HepG2 (cell line): Measurements from ENCODE around the gene IL31. TPM values are rescaled to one million over a fixed set of nuclear protein-coding genes. Genes with fewer than 3 reads are reported as not detected.

Experiments
- ATAC-seq: fragments of 200-7000 bp; cut with Tn5 transposase; 3 replicates; pipeline ENCODE4 v1.9.1; 2020; ENCODE audit warnings: mild to moderate bottlenecking, moderate library complexity
- BruUV-seq: library from RNA; stranded (reverse); fragments of 400-500 nt; replicated peaks from 2 replicates; lab custom pipeline; 2021; lab: Mats Ljungman, UMichigan
- CTCF ChIA-PET: fragments of 300-600 bp; formaldehyde crosslinking; extraction: SDS; loops from one replicate; lab custom pipeline; 2021; ENCODE audit warnings: low total read pairs, inconsistent platforms, low intra/inter-chr PET ratio; lab: Yijun Ruan, JAX
- POLR2A ChIA-PET: fragments of 350-600 bp; sonication (Branson Sonifier 250); formaldehyde crosslinking; loops from one replicate; lab custom pipeline; 2020; ENCODE audit warnings: antibody characterized with exemption, inconsistent platforms; lab: Yijun Ruan, JAX
- DNase-seq: peaks from one replicate; pipeline ENCODE4 v3.0.0-alpha.2; 2015; ENCODE audit warnings: low spot score
- FAIRE-seq: peaks from 3 replicates; lab custom pipeline; 2011; peaks lifted over from hg19 to GRCh38; lab: Jason Lieb, UNC
- H2AFZ ChIP-seq: one replicate; pipeline ENCODE4 v1.6.1; 2011; ENCODE audit warnings: low read length, inconsistent platforms
- H3K27ac ChIP-seq: fragments of 300-600 bp; 3 replicates; pipeline ENCODE4 v1.8.0; 2011; ENCODE audit warnings: mixed run types, mild to moderate bottlenecking, mixed read lengths, low read length, inconsistent platforms; ENCODE audit not compliant: insufficient read depth; ENCODE audit errors: extremely low read length
- H3K27me3 ChIP-seq, 2 experiments: fragments of 200-600 bp in 1 of 2; 2 replicates in 1 of 2; 3 replicates in 1 of 2; pipeline versions ENCODE4 v1.6.0 to v1.8.0; 2011; ENCODE audit warnings: low read length in 2 of 2, mild to moderate bottlenecking in 2 of 2, moderate library complexity in 2 of 2, inconsistent platforms in 1 of 2; ENCODE audit not compliant: insufficient read depth in 2 of 2, control insufficient read depth in 1 of 2
- H3K36me3 ChIP-seq, 2 experiments: fragments of 200-600 bp in 1 of 2; replicated peaks in 1 of 2; 2 replicates in 1 of 2; 3 replicates in 1 of 2; pipeline versions ENCODE4 v1.5.1 to v1.8.0; 2011; ENCODE audit warnings: low read length in 2 of 2, inconsistent platforms in 1 of 2; ENCODE audit not compliant: insufficient read depth in 2 of 2, control insufficient read depth in 1 of 2
- H3K4me1 ChIP-seq: 2 replicates; pipeline ENCODE4 v1.5.1; 2012; ENCODE audit warnings: low read length, inconsistent platforms; ENCODE audit not compliant: insufficient read depth
- H3K4me2 ChIP-seq: 2 replicates; pipeline ENCODE4 v1.6.0; 2011; ENCODE audit warnings: low read depth, low read length, inconsistent platforms
- H3K4me3 ChIP-seq, 3 experiments: fragments of 200-600 bp in 1 of 3; sonication (generic), shearing (Covaris generic) in 1 of 3; replicated peaks in 1 of 3; 2 replicates each; pipeline ENCODE4 v1.5.1; 2011 to 2016; ENCODE audit warnings: low read length in 3 of 3, inconsistent platforms in 2 of 3, low read depth in 2 of 3, mild to moderate bottlenecking in 2 of 3, control low read depth in 1 of 3, mixed read lengths in 1 of 3; ENCODE audit not compliant: insufficient read depth in 1 of 3
- H3K79me2 ChIP-seq: one replicate; pipeline ENCODE4 v1.6.1; 2011; ENCODE audit warnings: low read length, inconsistent platforms; ENCODE audit not compliant: insufficient read depth
- H3K9ac ChIP-seq: 2 replicates; pipeline ENCODE4 v1.6.0; 2011; ENCODE audit warnings: mild to moderate bottlenecking, low read depth, low read length, inconsistent platforms; ENCODE audit not compliant: insufficient read depth
- H3K9me3 ChIP-seq: 2 replicates; pipeline ENCODE4 v1.5.1; 2012; ENCODE audit warnings: mild to moderate bottlenecking, low read length
- H4K20me1 ChIP-seq: 2 replicates; pipeline ENCODE4 v1.6.0; 2011; ENCODE audit warnings: inconsistent platforms, mild to moderate bottlenecking, low read length, moderate library complexity; ENCODE audit not compliant: insufficient read depth
- CHCHD3 ChIP-seq: sonication (generic); formaldehyde crosslinking; IDR thresholded peaks from 2 replicates; pipeline ENCODE4 v1.8.0; 2022; ENCODE audit warnings: mild to moderate bottlenecking, missing genetic modification reagents, moderate library complexity
- E2F2 ChIP-seq: sonication (generic); formaldehyde crosslinking; IDR thresholded peaks from 2 replicates; pipeline ENCODE4 v1.4.0; 2020; ENCODE audit warnings: missing genetic modification reagents, borderline replicate concordance
- ETV6 ChIP-seq: sonication (generic); formaldehyde crosslinking; conservative IDR thresholded peaks from 2 replicates; pipeline ENCODE4 v1.4.0; 2020; ENCODE audit warnings: missing genetic modification reagents
- HIC2 ChIP-seq: sonication (generic); formaldehyde crosslinking; IDR thresholded peaks from 2 replicates; pipeline ENCODE4 v1.9.0; 2022; ENCODE audit warnings: low read depth, missing genetic modification reagents
- NFE2L1 ChIP-seq: sonication (generic); formaldehyde crosslinking; IDR thresholded peaks from 2 replicates; pipeline ENCODE4 v1.4.0; 2020; ENCODE audit warnings: missing genetic modification reagents, mild to moderate bottlenecking, borderline replicate concordance
- NFIC ChIP-seq: IDR thresholded peaks from 2 replicates; pipeline ENCODE4 v1.6.1; 2012; ENCODE audit warnings: mild to moderate bottlenecking, low read length, inconsistent platforms
- NFYC ChIP-seq: IDR thresholded peaks from 2 replicates; pipeline ENCODE4 v1.6.1; 2016; ENCODE audit warnings: missing genetic modification reagents, missing compliant biosample characterization
- PHF21A ChIP-seq: sonication (generic); formaldehyde crosslinking; IDR thresholded peaks from 2 replicates; pipeline ENCODE4 v1.5.0; 2020; ENCODE audit warnings: mild to moderate bottlenecking, missing genetic modification reagents
- POGZ ChIP-seq: sonication (generic); formaldehyde crosslinking; IDR thresholded peaks from 2 replicates; pipeline ENCODE4 v1.4.0; 2020; ENCODE audit warnings: mild to moderate bottlenecking, missing genetic modification reagents
- TBP ChIP-seq: sonication (generic); formaldehyde crosslinking; IDR thresholded peaks from 2 replicates; pipeline ENCODE4 v1.5.0; 2020; ENCODE audit warnings: missing genetic modification reagents
- TFDP2 ChIP-seq: sonication (generic); formaldehyde crosslinking; IDR thresholded peaks from 2 replicates; pipeline ENCODE4 v1.4.0; 2020; ENCODE audit warnings: missing genetic modification reagents
- ZMAT5 ChIP-seq: sonication (generic); formaldehyde crosslinking; IDR thresholded peaks from 2 replicates; pipeline ENCODE4 v1.5.0; 2020; ENCODE audit warnings: mild to moderate bottlenecking, low read depth, missing genetic modification reagents, borderline replicate concordance
- ZNF570 ChIP-seq: sonication (generic); formaldehyde crosslinking; IDR thresholded peaks from 2 replicates; pipeline ENCODE4 v1.4.0; 2020; ENCODE audit warnings: mild to moderate bottlenecking, missing genetic modification reagents, borderline replicate concordance
- ZSCAN21 ChIP-seq: sonication (generic); formaldehyde crosslinking; IDR thresholded peaks from 2 replicates; pipeline ENCODE4 v1.8.0; 2022; ENCODE audit warnings: mild to moderate bottlenecking, missing genetic modification reagents, moderate library complexity, borderline replicate concordance
- WGBS: methylation state at CpG from one replicate; pipeline ENCODE4 v1.1.6; 2017; ENCODE audit warnings: low lambda C conversion rate; 5-methylcytosine and 5-hydroxymethylcytosine counted together
- in situ Hi-C: cut with HindIII; loops from 2 replicates; pipeline ENCODE4 v1.10.0; 2017; ENCODE audit warnings: low pct_unique_long_range_greater_than_20kb; ENCODE audit not compliant: extremely low pct_ligation_motif_present
- intact Hi-C: fragments of 100-400 bp; cut with micrococcal nuclease; formaldehyde crosslinking; loops from one replicate; pipeline ENCODE4 v1.10.0; 2022; ENCODE audit not compliant: unreplicated experiment
- polyA plus RNA-seq, 8 experiments: library from polyadenylated mRNA; depleted of rRNA in 3 of 8; stranded (reverse) in 7 of 8; unstranded in 1 of 8; fragments of >200 nt; fragmentation: Illumina TruSeq in 4 of 8; extraction: Trizol in 4 of 8; gene quantifications; 2 replicates each; pipeline versions ENCODE4 v1.2.1 to v1.2.3, GENCODE V29; 2011 to 2016; ENCODE audit warnings: low read depth in 4 of 8, missing spikeins in 1 of 8, mixed read lengths in 1 of 8; ENCODE audit not compliant: insufficient read depth in 1 of 8
- total RNA-seq, 5 experiments: library from RNA; depleted of rRNA; stranded (reverse); fragments of >200 nt; fragmentation: Illumina TruSeq; extraction: Trizol; gene quantifications; 2 replicates each; pipeline ENCODE4 v1.2.3, GENCODE V29; 2016; ENCODE audit warnings: low read depth in 1 of 5

IL31 gene
- total and polyA plus RNA-seq, 2 of the 13 experiments (the other 11 are each of a cell fraction or from before 2014, with no cell fraction given), result not detected

GRCh38 chr12:122202017-122202416, 28.0 kb upstream of the IL31 start (continued):
- TF ChIP-seq ZMAT5, result no peak
- TF ChIP-seq NFYC (CRISPR knock-in tag), result no peak
- TF ChIP-seq E2F2 (CRISPR knock-in tag), result no peak
- no peak for TF ChIP-seq HIC2 (CRISPR knock-in tag)
- no peak for TF ChIP-seq ETV6
- no peak for TF ChIP-seq NFIC

GRCh38 chr12:122201381-122201780, 27.4 kb upstream of the IL31 start:
- DNase-seq, result no peak
- ChIA-PET CTCF (no interaction called here), POLR2A (no interaction called here)
- WGBS, result 56% methylated on average over 4 of the region's 5 CpGs
- no peak overlapping the region for H3K27ac ChIP-seq
- H2AFZ ChIP-seq, result no peak overlapping the region
- no peak for ATAC-seq
- no peaks in the 10 kb centered on the region for H3K9me3 ChIP-seq
- no peaks in the 10 kb centered on the region for H3K79me2 ChIP-seq
- in situ Hi-C loops, result no loop called here
- no peaks in the 10 kb centered on the region for H4K20me1 ChIP-seq
- peaks cover 59% of the 10 kb centered on the region for H3K4me1 ChIP-seq
- intact Hi-C loops, result no loop called here
- BruUV-seq, result no TSS peak
- no peaks in the 10 kb centered on the region for H3K36me3 ChIP-seq
- FAIRE-seq, result no peak
- peaks cover 6 to 76% of the 10 kb centered on the region in 2 experiments for H3K27me3 ChIP-seq
- no peak overlapping the region; the same call in 1 of the 2 replicates for H3K4me2 ChIP-seq
- H3K9ac ChIP-seq, result no peak overlapping the region
- TF ChIP-seq PHF21A (no peak), CHCHD3 (CRISPR knock-in tag) (no peak), ZNF570 (CRISPR knock-in tag) (no peak), NFE2L1 (no peak), ZSCAN21 (CRISPR knock-in tag) (no peak), POGZ (no peak), TBP (CRISPR knock-in tag) (no peak), TFDP2 (no peak)
- H3K4me3 ChIP-seq, result no peak overlapping the region
